HL-60 (cell line): ENCODE data around the gene HPS1.

Source experiments
- POLR2AphosphoS5 ChIP-seq: IDR thresholded peaks from 2 replicates; pipeline ENCODE4 v1.6.1; 2012; ENCODE audit warnings: low read depth
- TF ChIP-seq, protein P1 (sequence below): IDR thresholded peaks from one replicate; pipeline ENCODE4 v1.5.1; 2011; ENCODE audit warnings: low read length, control low read depth, inconsistent platforms; ENCODE audit not compliant: insufficient read depth

DNA sequence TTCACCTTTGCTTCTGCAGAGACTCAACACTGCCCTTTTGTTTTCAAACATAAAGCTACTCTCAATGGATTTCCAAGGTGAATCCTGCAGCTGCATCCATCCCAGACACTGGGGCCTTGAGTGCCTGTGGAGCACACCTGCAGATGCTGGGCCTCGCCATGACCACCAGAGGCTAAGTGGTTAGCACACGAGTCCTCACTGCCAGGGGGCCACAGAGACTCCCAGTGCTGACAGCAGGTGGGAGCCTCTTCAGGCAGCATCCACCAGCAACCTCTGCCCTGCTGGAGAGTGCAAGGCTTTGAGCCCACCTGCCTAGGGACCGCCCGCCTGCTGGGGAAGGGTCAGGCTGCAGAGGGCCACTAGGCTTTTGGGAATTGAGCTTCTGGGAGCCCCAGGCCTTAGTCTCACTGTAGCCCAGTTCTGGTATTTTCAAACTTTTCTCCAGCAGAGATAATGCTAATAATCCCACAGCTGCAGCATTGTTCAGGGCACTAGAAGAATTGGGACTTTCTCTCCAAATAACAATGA lies 9.4 kb upstream of the HPS1 start:
- TF ChIP-seq, protein P1, sequence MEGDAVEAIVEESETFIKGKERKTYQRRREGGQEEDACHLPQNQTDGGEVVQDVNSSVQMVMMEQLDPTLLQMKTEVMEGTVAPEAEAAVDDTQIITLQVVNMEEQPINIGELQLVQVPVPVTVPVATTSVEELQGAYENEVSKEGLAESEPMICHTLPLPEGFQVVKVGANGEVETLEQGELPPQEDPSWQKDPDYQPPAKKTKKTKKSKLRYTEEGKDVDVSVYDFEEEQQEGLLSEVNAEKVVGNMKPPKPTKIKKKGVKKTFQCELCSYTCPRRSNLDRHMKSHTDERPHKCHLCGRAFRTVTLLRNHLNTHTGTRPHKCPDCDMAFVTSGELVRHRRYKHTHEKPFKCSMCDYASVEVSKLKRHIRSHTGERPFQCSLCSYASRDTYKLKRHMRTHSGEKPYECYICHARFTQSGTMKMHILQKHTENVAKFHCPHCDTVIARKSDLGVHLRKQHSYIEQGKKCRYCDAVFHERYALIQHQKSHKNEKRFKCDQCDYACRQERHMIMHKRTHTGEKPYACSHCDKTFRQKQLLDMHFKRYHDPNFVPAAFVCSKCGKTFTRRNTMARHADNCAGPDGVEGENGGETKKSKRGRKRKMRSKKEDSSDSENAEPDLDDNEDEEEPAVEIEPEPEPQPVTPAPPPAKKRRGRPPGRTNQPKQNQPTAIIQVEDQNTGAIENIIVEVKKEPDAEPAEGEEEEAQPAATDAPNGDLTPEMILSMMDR = no peak
- no peak for TF ChIP-seq POLR2AphosphoS5
